Measurements from ENCODE around the gene GARRE1.

- no peak for TF ChIP-seq CTCF (IDR thresholded peaks at IDR 0.05)
- TF ChIP-seq POLR2AphosphoS5 (IDR thresholded peaks at IDR 0.05), result no peak
Observed at GRCh38 chr19:34209726-34210125, 44.6 kb upstream of the GARRE1 start.

All from stomach (tissue), 4 donors.